HG03159 (cell line): ENCODE measurements around the gene CMTM5.

ENCODE experiments used
- ATAC-seq: cut with Tn5 transposase; IDR thresholded peaks from one replicate; pipeline ENCODE4 v1.9.1; 2021; ENCODE audit warnings: mild to moderate bottlenecking, moderate library complexity; ENCODE audit not compliant: unreplicated experiment

Gene CMTM5

DNA sequence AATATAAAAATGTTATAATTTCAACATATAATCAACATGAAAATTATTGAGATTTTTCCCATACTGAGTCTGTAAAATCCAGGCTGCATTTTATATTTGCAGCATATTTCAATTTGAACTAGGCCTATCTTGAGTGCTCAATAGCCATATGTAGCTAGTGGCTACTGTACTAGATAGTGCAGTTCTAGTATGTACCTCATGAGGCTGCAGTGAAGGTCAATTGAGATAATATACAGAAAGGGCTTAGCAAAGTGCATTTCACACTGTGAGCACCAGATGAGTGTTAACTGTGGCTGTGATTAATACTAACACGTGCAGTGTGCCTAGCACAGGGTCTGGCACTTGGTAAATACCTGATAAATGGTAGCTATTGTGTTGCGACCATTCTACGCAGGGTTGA, 18.8 kb upstream of the CMTM5 start:
- ATAC-seq: no peak

DNA sequence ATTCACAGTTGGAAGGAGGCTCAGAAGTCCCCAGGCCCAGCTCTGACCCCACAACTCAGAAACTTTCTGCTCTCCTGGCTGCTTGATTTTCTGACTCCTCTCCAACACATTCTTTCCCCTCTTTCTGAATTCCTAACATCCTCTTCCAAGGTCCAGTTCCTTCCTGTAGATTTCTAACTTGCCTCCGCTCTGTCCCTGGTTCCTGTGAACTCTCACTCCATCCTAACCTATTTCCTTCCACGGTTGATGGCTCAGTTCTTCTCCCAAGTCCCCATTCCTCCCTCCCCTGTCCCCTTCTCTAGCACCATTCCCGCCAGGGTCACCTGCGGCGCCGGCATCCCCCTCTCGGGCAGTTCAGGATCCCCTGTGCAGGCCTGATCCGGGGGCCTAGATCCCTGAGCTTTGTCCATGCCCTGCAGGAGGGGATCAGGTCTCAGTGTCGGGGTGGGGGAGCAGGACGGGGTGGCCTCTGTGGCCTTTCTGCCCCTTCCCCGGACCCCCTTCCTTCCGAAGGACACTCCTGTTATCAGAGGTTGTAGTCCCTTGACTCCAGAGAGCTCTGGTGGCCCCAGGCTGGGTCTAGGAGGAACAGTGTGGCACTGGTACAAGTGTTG, 18.2 kb upstream of the CMTM5 start:
- ATAC-seq: no peak

DNA sequence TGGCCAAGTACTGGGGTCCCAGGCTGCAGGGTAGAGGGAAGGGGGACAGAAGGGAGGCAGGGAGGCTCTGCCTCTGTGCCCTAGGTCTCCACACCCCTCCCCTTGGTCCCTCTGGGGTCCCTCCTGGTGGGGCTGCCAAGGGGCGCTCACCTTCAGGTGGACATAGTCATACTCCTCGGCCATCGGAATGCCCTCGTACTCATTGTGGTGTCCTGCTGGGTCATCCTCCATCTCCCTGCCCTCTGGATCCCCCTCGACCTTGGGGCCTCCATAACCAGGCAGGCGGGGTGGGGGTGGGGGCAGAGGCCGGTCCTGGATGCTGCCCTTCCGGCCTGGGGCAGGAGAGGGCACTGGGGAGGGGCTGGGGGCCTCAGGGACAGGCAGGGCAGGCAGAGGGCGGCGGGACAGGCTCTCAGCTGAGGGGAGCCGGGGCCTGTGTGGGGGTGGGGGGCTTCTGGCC, 17.6 kb upstream of the CMTM5 start:
- ATAC-seq: no peak

DNA sequence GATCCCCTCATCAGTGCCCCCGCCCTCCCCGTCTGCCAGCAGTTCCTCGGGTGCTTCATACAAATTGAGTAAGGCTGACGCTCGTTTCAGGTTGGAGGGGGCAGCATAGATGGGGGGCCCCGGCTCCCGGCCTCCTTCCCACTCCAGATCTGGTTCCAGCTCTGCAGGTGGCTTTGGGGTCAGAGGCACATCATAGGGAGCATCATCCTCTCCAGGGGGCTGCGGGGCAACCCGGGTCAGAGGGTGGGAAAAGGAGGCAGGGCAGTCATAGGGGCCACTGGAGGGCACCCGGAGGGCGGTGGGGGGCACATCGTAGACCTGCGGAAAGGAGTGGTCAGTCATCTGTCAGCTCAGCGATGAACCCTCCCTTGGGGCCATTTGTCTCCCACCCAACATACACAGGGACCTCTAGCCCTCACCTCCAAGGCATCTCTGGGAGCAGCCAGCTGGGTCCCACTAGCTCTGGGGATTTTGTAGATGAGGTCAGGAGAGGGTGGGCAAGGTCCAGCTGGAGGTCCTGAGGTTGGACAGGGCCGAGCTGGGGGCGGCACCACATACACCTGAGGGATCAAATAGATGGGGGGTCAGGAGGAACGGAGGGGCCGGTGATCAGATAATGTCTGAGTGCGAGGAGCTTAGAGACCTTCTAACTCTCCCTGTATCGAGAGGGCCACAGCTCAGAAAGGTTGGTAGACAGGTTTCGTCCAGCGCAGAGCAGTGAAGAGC, 17.0 kb upstream of the CMTM5 start:
- no peak for ATAC-seq

DNA sequence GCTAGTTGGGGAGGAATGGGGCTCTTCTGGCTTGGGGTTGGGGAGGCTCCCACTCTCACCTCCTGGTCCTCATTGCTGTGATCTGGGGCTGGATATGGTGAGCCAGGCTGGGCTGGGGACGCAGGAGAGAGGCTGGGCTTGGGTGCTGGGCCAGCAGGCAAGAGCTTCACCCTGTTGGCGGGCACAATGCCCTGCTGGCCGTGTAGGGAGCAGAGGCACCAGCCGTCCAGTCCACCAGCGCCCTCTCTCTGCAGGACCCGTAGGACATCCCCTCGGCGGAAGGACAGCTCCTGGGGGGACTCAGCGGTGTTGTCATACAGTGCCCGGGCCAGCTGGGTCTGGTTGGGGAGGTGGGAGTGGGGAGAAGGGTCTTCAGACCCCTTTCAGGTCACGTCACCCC, 16.4 kb upstream of the CMTM5 start:
- ATAC-seq: no peak

DNA sequence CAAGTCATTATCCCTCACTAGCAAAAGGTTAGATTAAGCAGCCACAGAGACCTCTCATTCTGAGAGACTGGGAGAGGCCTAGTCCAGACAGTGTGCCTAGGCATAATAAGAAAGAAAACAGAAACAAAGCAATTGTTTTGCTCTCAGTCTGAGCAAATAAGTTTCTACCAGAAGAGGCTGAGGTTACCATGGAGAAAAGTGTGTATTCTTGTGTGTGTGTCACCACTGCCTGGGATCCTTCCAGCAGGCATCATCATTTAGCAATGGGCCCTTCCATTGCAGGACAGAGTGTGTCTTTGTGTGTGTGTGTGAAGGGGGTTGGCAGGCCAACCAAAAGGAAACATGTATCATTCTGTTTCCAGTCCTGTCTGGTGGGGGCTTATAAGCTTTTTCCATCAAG, 15.5 kb upstream of the CMTM5 start:
- ATAC-seq: no peak

DNA sequence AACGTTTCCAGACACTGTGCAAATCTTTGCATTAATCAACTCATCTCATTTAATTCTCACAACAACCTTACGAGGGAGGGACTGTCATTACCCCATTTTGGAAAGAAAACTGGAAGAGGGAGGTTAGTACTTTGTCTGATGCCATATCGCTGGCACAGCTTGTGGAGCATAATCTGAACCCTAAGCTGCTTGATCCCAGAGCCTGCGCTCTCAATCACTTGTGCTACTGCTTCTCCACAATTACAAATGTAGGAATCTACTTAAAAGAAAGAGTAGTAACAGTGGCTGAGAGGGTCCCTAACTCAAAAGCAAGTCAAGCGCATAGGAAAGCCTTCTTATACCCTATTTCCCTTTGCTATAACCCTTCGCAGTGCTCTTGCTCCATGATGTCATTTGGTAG, 15.1 kb upstream of the CMTM5 start:
- ATAC-seq: no peak

DNA sequence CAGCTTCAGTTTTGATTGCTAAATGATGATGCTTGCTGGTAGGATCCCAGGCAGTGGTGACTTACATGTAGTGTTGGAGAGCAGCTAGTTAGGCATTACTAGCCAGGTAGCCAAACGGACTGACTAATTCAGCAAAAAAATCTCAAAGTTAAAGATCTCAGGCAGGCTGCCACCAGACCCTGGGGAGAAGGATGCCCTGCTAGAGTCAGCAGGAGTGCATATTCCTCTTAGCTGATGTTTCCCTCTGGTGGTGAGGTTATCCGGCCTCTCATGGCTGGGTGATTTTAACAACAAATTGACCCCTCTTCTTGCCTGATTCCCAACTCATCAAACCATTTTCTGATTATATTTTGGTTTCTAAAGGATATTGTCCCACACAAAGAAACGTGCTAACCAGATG, 14.6 kb upstream of the CMTM5 start:
- no peak for ATAC-seq

DNA sequence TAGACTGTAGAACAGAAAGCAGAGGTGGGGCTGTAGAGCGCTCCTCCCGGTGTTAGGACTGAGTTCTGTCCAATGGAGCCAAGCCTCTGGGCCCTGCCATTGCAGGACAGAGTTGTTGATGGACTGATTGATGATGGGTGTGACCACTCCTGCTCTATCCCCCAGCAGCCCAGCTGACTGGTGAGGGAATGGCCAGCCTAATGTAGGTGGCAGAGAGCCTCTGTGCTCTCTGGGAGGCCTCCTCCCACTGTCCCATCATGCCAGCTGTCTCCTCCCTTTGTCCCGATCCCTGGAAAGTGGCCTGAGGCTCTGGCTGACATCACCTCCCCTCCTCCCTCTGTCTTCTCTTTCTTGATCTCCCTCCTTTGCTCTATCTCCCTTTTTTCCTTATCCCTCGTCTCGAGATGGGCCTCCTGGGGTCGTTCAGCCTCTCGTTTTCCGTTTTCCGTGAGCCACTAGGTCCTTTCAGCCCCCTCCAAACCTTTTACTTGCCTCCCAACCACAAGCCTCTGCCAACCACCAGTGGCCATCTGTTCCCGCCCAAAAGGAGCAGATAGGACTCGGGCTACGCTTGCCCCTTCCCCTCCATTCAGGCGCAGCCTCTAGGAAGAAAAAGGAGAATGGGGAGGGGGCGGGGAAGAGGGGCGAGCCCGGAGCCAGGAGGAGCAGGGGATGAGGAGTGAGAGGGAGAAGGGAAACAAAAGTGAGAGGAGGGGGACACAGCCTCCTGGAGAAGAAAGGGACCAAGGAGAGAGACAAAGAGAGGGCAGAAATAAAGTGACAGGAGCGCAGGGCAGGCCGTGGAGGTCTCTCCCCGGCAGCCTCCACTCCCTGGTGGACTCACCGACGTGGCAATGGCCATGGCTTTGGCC, 12.4 kb upstream of the CMTM5 start:
- no peak for ATAC-seq

DNA sequence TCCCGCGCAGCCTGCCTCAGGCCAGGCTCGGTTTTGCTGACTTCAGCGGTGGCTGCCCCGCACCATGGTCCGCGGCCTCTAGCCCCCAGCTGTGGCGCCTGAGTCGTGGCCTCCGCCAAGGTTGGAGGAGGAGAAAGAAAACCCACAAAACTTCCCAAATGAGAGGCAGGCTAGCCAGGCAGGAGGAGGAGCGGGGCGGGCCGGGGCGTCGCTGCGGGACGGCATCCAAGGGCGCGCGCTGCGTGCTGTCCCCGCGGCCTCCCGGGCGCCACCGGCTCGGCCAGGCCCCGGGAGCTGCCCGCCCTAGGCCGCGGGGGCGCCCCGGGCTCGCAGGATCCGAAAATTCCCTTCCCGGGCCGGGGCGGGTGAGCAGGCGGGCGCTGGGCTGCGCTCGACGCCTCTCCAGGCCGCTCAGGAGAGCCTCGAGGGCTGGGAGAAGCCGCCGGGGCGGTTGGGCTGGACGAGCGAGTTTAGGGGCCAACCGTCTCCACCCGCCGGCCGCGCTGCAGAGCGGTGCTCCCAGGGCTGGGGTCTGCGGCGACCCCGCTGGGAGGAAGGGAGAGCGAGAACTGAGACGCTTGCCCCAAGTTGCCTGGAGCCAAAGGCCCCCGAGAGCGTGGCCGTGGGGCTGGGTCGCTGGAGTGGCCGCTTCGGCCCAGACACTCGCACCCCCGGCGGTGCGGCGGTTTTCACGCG, 11.7 kb upstream of the CMTM5 start, which contains the start of gene EFS:
Gene EFS (minus strand): TSS at position 137 of the 696 bp plus-strand sequence. CDS start 147 bp downstream, outside the sequence.
- no peak for ATAC-seq

DNA sequence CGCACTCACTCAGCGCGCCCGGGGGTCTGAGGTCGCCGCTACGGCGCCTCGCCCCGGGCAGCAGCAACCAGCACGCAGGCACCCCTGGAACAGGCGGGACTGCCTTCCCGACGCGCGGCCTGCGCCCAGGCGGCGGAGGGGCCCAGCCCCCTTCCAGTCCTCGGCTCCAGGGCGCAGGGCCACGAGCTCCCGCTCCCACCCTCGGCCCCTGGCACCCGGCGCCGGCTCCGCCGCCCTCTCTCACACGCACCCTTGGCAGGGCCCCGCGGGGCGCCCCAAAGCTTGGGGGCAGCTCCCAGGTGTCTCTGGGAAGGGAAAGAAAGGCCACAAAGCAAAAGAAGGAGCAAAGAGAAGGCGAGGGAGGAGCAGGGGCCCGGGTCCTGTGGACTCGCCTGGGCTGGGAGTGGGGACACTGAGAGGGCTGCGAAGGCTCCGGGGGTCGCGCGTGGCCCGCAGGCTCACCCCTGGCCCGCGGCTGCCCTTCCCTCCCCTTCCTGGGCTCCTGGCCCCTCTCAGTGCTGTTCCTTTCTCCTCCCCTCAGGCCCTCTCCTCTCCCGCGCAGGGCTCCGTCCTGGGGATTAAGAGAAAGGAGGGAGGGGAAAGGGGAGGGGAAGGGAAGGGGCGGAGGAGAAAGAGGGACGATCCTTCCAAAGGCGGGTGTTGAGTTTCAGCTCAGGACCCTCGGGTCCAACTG, 11.0 kb upstream of the CMTM5 start:
- no peak for ATAC-seq

DNA sequence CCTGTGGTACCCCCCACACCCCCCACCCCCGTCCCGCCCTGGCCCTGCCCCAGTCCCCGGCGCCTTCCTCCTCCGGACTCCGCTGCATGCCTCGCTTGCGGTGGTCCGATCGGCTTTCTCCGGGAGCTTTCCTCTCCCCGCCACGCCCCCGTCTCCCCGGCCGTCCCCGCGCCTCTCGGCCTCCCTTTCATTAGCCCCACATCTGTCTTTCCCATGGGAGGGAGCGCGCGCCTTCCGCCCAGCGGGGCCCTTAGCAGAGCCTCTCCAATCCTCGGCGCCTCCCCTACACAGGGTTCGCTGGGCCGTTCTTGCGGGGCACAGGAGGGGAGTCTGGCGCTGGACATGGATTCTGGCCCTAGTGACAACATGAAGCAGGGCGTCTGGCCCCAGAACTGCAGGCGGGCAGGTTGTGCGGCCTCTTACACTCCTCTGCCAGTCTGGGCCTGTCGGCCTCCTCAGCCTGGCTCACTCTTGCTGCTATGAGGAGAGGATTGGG, 10.4 kb upstream of the CMTM5 start:
- no peak for ATAC-seq

DNA sequence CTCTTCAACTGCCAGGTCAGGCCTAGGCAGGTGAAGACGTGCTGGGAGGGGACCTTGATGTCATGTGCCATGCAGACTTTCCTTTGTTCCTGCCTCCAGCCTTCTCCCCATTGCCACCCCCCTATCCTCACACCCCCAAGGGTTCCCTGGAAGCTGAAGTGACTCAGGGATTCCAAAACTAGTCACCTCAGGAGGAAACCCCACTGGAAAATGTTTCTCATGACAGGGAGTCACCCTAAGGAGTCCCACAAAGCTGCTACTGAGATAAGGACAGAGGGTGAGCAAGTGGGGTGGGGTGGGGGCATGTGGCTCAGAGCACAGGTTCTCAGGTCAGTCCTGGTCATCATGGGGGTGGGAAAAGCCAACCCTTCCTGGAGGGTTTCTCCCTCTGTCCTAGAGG, 6.6 kb upstream of the CMTM5 start:
- no peak for ATAC-seq

DNA sequence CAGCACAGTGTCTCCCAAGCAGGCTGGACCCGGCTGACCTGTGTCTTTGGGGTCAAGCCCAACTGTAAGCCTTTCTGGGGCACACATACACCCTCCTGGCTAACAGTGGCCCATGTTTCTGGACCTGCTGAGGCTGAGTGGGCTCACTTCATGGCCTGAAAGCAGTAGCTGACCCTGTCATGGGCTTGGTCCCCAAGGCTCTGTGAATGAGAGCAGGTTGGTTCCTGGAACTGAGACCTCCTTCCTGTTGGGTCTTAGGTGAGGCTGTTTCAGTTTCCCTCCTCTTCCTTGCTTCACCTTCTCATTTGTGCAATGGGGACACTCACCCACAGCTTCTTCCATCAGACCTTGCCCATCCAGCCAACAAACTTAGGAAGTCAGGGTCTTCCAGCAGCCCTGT, 5.0 kb upstream of the CMTM5 start:
- no peak for ATAC-seq

DNA sequence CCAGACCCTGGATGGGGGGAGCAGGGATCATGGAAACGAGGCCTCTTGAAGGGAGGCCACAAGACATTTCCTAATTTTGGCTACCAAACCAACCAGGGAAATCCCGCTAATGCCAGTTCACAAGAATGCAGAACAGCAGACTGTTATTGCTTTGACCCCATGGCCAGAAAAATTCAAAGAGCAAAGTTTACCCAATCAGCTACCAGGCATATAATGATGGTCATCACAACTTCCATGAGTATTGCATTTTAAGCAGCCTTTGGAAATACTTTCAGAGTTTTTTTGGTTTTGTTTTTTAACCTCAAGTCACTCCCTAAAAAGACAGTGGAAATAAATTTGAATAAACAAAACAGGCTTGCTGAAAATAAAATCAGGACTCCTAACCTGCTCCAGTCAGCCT, 4.3 kb upstream of the CMTM5 start, which contains the start of gene IL25:
Gene IL25 (plus strand): TSS at position 301 of the 400 bp plus-strand sequence.
- no peak for ATAC-seq

DNA sequence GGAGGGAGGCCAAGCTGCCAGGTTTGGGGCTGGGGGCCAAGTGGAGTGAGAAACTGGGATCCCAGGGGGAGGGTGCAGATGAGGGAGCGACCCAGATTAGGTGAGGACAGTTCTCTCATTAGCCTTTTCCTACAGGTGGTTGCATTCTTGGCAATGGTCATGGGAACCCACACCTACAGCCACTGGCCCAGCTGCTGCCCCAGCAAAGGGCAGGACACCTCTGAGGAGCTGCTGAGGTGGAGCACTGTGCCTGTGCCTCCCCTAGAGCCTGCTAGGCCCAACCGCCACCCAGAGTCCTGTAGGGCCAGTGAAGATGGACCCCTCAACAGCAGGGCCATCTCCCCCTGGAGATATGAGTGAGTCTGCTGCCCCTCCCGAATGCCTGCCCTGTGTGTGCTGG, 3.8 kb upstream of the CMTM5 start:
- ATAC-seq: no peak

DNA sequence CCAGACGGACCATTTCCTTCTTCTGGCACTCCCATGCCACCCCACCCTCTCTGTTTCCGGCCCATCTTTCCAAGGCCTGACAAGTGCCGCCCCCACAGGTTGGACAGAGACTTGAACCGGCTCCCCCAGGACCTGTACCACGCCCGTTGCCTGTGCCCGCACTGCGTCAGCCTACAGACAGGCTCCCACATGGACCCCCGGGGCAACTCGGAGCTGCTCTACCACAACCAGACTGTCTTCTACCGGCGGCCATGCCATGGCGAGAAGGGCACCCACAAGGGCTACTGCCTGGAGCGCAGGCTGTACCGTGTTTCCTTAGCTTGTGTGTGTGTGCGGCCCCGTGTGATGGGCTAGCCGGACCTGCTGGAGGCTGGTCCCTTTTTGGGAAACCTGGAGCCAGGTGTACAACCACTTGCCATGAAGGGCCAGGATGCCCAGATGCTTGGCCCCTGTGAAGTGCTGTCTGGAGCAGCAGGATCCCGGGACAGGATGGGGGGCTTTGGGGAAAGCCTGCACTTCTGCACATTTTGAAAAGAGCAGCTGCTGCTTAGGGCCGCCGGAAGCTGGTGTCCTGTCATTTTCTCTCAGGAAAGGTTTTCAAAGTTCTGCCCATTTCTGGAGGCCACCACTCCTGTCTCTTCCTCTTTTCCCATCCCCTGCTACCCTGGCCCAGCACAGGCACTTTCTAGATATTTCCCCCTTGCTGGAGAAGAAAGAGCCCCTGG, 1.2 kb upstream of the CMTM5 start:
- ATAC-seq: no peak

DNA sequence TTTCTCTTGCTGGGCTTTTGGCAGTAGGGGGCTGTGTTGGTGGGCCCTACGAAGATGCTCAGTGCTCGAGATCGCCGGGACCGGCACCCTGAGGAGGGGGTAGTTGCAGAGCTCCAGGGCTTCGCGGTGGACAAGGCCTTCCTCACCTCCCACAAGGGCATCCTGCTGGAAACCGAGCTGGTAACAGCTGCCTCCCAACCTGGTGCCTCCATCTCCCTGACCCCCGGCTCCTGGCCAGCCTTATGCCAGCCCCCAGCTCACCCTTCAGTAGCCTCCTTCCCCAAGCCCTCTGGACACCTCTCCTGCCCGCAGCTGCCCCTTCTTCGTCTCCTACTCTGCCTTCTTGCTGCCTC, 328 bp downstream of the CMTM5 start:
- no peak for ATAC-seq
